HTR-8/SVneo (cell line): ENCODE measurements around the gene ALG12.
"Not testable (repeated sequence)": the region's sequence is repeated elsewhere in the genome, so short reads cannot be mapped to it uniquely, and the experiment has no call there.

Experiments used
- DNase-seq: peaks from one replicate; pipeline ENCODE4 v3.0.0; 2011; ENCODE audit warnings: low spot score, mixed read lengths; ENCODE audit not compliant: insufficient read length
- FAIRE-seq: peaks from 2 replicates; lab custom pipeline; 2011; peaks lifted over from hg19 to GRCh38; lab: Jason Lieb, UNC

ALG12 gene

GRCh38 chr22:49948116-49948957 is 30.1 kb upstream of the ALG12 start:
- FAIRE-seq (no peak), DNase-seq (no peak)

GRCh38 chr22:49947296-49947622 is 29.0 kb upstream of the ALG12 start:
- DNase-seq (no peak), FAIRE-seq (no peak)

- no peak for FAIRE-seq
- no peak for DNase-seq
Observed at GRCh38 chr22:49946612-49947295, 28.5 kb upstream of the ALG12 start.

GRCh38 chr22:49945042-49945794 is 27.0 kb upstream of the ALG12 start:
- not testable (repeated sequence) for FAIRE-seq, DNase-seq

- FAIRE-seq, result no peak
- DNase-seq, result no peak
Observed at GRCh38 chr22:49944399-49944891, 26.2 kb upstream of the ALG12 start.

GRCh38 chr22:49943771-49944398 is 25.6 kb upstream of the ALG12 start:
- FAIRE-seq, result no peak

GRCh38 chr22:49943405-49943765 is 25.1 kb upstream of the ALG12 start:
- FAIRE-seq, result no peak

More at GRCh38 chr22:49943771-49944398, 25.6 kb upstream of the ALG12 start:
- DNase-seq, result no peak

GRCh38 chr22:49942565-49943404 is 24.5 kb upstream of the ALG12 start:
- peak; percentile 48 for FAIRE-seq
- DNase-seq, result no peak

More at GRCh38 chr22:49943405-49943765, 25.1 kb upstream of the ALG12 start:
- DNase-seq, result no peak

GRCh38 chr22:49941507-49942316 is 23.5 kb upstream of the ALG12 start:
- DNase-seq (no peak), FAIRE-seq (no peak)

- FAIRE-seq (peak; percentile 66), DNase-seq (no peak)
Observed at GRCh38 chr22:49938565-49939136, 20.4 kb upstream of the ALG12 start.

GRCh38 chr22:49937758-49938564 is 19.7 kb upstream of the ALG12 start:
- no peak for DNase-seq
- no peak for FAIRE-seq

GRCh38 chr22:49936973-49937757 is 18.9 kb upstream of the ALG12 start:
- no peak for DNase-seq
- FAIRE-seq, result no peak

GRCh38 chr22:49936018-49936972 is 18.1 kb upstream of the ALG12 start:
- FAIRE-seq (peak; percentile 86), DNase-seq (peak; percentile 81)

GRCh38 chr22:49935561-49935960 is 17.3 kb upstream of the ALG12 start:
- FAIRE-seq (no peak), DNase-seq (no peak)

GRCh38 chr22:49934891-49935557 is 16.8 kb upstream of the ALG12 start:
- FAIRE-seq, result no peak
- peak; percentile 53 for DNase-seq
